ENCODE results near the gene TMEM221. TPM values are rescaled to one million over a fixed set of nuclear protein-coding genes. Genes with fewer than 3 reads are reported as not detected.

TMEM221 gene
- 0.05 TPM in 1 of 2 replicates, not detected in the other for total RNA-seq (2014; rRNA removed; shearing (Covaris generic))

GRCh38 chr19:17448131-17448967 is at the start of gene TMEM221:
TMEM221 (minus strand) TSS chr19:17448668; CDS start chr19:17448462, 206 bp downstream.

GRCh38 chr19:17470068-17470841 is 21.8 kb upstream of the TMEM221 start, which contains the start of gene SLC27A1:
SLC27A1 (plus strand) TSS chr19:17470524; CDS start chr19:17470541, 17 bp downstream.

GRCh38 chr19:17460372-17461230 is 12.1 kb upstream of the TMEM221 start, which contains the start of gene NXNL1:
NXNL1 (minus strand) TSS chr19:17460926; CDS start chr19:17460869, 57 bp downstream.

GRCh38 chr19:17419621-17420474 is 28.6 kb downstream of the TMEM221 start, which contains the start of gene MVB12A:
MVB12A (plus strand) TSS chr19:17420047; CDS start chr19:17420136, 89 bp downstream.

DNA sequence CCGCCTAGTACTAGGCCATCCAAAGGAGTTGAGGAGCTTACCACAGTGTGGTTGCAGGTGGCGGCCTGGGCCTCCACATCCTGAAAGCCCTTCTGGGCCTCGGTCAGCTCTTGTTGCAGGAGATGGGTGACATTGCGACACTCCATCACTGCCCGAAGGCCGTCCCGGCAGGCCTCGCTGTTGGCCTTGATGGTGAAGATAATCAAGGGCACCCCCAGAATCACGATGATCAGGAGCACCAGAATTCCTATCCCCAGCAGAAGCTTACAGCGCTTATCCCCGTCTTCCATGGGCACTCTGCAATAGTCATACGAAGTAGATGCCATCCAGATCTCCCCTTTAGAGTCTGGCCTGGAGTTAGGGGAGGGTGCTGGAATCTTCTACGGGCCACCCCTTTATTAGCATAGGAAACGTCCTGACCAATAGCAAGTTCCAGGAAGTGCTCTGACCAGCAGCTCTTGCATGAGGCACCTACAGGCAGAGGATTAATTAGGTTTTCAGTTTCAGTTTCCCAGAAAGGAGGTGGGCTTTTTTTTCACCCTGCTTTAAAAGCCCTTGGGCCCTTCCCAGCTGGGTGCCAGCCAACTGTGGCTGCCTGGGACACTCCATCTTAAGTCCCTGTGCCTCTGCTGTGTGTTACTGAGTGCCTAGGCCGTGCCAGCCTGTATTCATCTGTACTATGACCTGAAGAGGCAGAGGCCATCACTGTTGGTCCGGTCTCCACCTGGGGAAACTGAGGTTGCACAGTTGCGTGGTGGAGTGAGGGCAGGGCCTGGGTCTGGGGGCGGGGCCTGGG is 43.0 kb downstream of the TMEM221 start, which contains the start of gene BST2:
Gene BST2 (minus strand): TSS at position 381 of the 796 bp plus-strand sequence. CDS start 55 bp downstream, at position 326.

DNA sequence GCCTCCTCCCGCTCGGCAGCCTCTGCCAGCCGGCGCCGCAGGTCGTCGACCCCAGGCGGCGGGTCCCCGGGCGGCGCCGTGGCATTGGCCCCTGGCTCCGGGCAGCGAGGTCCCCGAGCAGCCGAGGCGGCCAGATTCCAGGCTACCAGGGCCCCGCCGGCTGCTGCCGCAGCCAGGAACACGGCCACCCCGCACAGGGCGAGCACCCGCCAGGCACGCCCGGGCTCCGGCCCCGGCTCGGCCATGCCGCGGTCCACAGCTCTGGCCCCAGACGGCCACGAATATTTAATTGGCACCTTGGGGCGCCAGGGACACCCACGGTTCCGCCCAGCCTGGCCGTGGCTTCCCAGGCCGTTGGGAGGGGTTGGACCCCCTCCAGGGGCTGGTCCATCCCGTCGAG is 54.6 kb downstream of the TMEM221 start, which contains the start of gene CCDC194:
Gene CCDC194 (minus strand): TSS at position 283 of the 400 bp plus-strand sequence. CDS start 38 bp downstream, at position 245.

Other genes starting within 250 kb of the TMEM221 start
- gene USE1, start 233.3 kb downstream of the TMEM221 start, total RNA-seq (2014; rRNA removed; shearing (Covaris generic)) = 137 and 146 TPM in 2 replicates
- 9.6 and 10.5 TPM in 2 replicates for gene OCEL1, start 222.4 kb downstream of the TMEM221 start, total RNA-seq (2014; rRNA removed; shearing (Covaris generic))
- 87.1 and 107 TPM in 2 replicates for gene NR2F6, start 202.7 kb downstream of the TMEM221 start, total RNA-seq (2014; rRNA removed; shearing (Covaris generic))
- not detected in 2 replicates for gene USHBP1, start 183.9 kb downstream of the TMEM221 start, total RNA-seq (2014; rRNA removed; shearing (Covaris generic))
- 231 and 246 TPM in 2 replicates for gene BABAM1, start 181.2 kb downstream of the TMEM221 start, total RNA-seq (2014; rRNA removed; shearing (Covaris generic))
- gene ANKLE1, start 166.8 kb downstream of the TMEM221 start, total RNA-seq (2014; rRNA removed; shearing (Covaris generic)) = 5.1 and 6.9 TPM in 2 replicates
- gene ABHD8, start 145.2 kb downstream of the TMEM221 start, total RNA-seq (2014; rRNA removed; shearing (Covaris generic)) = 21.3 and 22.6 TPM in 2 replicates
- 123 and 159 TPM in 2 replicates for gene MRPL34, start 142.8 kb downstream of the TMEM221 start, total RNA-seq (2014; rRNA removed; shearing (Covaris generic))
- gene DDA1, start 139.1 kb downstream of the TMEM221 start, total RNA-seq (2014; rRNA removed; shearing (Covaris generic)) = 80.6 and 111 TPM in 2 replicates
- gene ANO8, start 113.8 kb downstream of the TMEM221 start, total RNA-seq (2014; rRNA removed; shearing (Covaris generic)) = 7.4 and 7.7 TPM in 2 replicates
- gene GTPBP3, start 111.1 kb downstream of the TMEM221 start, total RNA-seq (2014; rRNA removed; shearing (Covaris generic)) = 62.5 and 86.8 TPM in 2 replicates
- 0.11 TPM in 1 of 2 replicates, not detected in the other for gene PLVAP, start 71.3 kb downstream of the TMEM221 start, total RNA-seq (2014; rRNA removed; shearing (Covaris generic))
- not detected in 2 replicates for gene CCDC194, start 54.5 kb downstream of the TMEM221 start, total RNA-seq (2014; rRNA removed; shearing (Covaris generic))
- gene BST2, start 43.0 kb downstream of the TMEM221 start, total RNA-seq (2014; rRNA removed; shearing (Covaris generic)) = 1.3 and 4.5 TPM in 2 replicates
- 114 and 143 TPM in 2 replicates for gene MVB12A, start 28.6 kb downstream of the TMEM221 start, total RNA-seq (2014; rRNA removed; shearing (Covaris generic))
- not detected in 2 replicates for gene NXNL1, start 12.3 kb upstream of the TMEM221 start, total RNA-seq (2014; rRNA removed; shearing (Covaris generic))
- 28.9 and 32.2 TPM in 2 replicates for gene SLC27A1, start 21.9 kb upstream of the TMEM221 start, total RNA-seq (2014; rRNA removed; shearing (Covaris generic))
- 84.4 and 113 TPM in 2 replicates for gene PGLS, start 63.0 kb upstream of the TMEM221 start, total RNA-seq (2014; rRNA removed; shearing (Covaris generic))
- gene COLGALT1, start 107.0 kb upstream of the TMEM221 start, total RNA-seq (2014; rRNA removed; shearing (Covaris generic)) = 102 and 106 TPM in 2 replicates
- 1.6 and 2.3 TPM in 2 replicates for gene UNC13A, start 239.7 kb upstream of the TMEM221 start, total RNA-seq (2014; rRNA removed; shearing (Covaris generic))

All from A375 (cell line).